Measurements from ENCODE around the gene SPI1. TPM values are rescaled to one million over a fixed set of nuclear protein-coding genes. Genes with fewer than 3 reads are reported as not detected.
A peak's percentile ranks its signal among the peaks of the same experiment; 100 is the strongest.

The SPI1 gene
- total RNA-seq, 4 donors from 2014 or later = 2.6 to 15.4 (median 8.8) TPM

DNA sequence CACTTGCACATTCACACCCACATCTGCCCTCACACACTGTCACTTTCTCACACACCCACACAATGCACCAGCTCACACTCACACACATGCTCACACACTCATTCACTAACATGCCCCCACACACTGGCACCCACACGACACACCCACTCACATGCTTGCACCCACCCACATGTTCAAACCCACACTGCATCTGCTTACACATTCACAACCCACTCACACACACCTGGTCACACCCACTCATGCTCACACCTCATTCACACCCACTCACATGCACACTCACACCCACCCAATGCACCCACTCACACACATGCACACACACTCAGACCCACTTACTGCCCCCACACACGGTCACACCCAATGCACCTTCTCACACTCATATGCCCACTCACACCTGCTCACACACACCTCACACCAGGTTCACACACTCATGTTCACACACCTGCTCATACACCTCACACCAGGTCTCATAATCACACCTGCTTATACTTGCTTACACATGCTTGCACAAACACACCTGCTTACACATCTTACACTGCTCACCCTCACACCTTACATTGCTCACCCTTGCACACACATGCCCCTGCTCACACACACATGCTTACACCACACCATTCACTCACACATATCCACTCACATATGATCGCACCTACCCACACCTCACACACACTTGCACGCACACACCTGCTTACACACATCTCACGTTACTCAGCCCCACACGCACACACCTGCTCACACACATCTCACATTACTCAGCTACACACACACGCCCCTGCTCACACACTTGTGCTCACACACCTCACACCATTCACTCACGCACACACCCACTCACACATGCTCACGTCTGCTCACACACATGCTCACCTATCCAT lies 22.0 kb downstream of the SPI1 start:
- 88 to 93% methylated on average over 9 of the region's 9 CpGs for WGBS, 2 donors
- Histone ChIP-seq H3K9me3 (no peaks in the 10 kb centered on the region), H3K4me1 (peaks cover 3 to 14% (median 4%) of the 10 kb centered on the region in 3 donors), H3K4me3 (no peak overlapping the region), H3K27me3 (no peaks in the 10 kb centered on the region), H3K36me3 (no peaks in the 10 kb centered on the region), H3K27ac (no peak overlapping the region)
- no peak for TF ChIP-seq POLR2A (IDR thresholded peaks at IDR 0.05)
- TF ChIP-seq, protein P1, sequence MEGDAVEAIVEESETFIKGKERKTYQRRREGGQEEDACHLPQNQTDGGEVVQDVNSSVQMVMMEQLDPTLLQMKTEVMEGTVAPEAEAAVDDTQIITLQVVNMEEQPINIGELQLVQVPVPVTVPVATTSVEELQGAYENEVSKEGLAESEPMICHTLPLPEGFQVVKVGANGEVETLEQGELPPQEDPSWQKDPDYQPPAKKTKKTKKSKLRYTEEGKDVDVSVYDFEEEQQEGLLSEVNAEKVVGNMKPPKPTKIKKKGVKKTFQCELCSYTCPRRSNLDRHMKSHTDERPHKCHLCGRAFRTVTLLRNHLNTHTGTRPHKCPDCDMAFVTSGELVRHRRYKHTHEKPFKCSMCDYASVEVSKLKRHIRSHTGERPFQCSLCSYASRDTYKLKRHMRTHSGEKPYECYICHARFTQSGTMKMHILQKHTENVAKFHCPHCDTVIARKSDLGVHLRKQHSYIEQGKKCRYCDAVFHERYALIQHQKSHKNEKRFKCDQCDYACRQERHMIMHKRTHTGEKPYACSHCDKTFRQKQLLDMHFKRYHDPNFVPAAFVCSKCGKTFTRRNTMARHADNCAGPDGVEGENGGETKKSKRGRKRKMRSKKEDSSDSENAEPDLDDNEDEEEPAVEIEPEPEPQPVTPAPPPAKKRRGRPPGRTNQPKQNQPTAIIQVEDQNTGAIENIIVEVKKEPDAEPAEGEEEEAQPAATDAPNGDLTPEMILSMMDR (IDR thresholded peaks at IDR 0.05) = no peak
- DNase-seq = no peak
- intact Hi-C loops (cut with DNase I) = loop anchor here (10.0 kb wide), 1 partner anchor 182 kb away; the partner anchor contains the start of gene ARFGAP2

DNA sequence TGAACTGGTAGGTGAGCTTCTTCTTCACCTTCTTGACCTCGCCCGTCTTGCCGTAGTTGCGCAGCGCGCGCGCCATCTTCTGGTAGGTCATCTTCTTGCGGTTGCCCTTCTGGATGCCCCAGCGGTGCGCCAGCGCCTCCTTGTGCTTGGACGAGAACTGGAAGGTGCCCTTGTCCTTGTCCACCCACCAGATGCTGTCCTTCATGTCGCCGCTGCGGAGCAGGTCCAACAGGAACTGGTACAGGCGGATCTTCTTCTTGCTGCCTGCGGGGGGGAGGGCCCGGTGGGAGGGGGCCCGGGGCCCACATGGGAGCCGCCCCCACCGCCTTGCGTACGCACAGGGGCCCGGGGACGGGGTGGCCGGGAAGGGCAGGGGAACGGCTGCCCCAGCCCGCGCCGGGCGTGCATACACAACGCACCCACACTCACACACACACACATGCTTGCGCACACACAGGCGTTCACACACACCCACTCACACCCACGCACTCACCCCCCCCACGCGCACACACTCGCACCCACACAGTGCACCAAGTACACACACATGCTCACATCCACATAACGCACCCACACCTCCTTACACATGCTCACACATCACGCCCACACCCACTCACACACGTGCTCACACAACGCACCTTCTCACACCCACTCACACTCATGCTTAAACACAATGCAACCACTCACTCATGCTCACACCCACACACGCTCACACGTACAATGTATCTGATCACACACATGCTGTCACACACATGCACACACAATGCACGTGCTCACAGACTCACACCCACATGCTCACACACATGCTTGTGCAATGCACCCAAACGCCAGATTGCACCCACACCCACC lies 22.8 kb downstream of the SPI1 start:
- Histone ChIP-seq H3K36me3 (no peaks in the 10 kb centered on the region), H3K4me3 (peak overlapping the region; percentile 30 to 69 (median 51)), H3K4me1 (peaks cover 3 to 14% (median 4%) of the 10 kb centered on the region in 3 donors), H3K27ac (peak overlapping the region; percentile 57 to 76 (median 66)), H3K9me3 (no peaks in the 10 kb centered on the region), H3K27me3 (no peaks in the 10 kb centered on the region)
- 42 to 43% methylated on average over 12 to 24 of the region's 47 CpGs for WGBS, 2 donors
- TF ChIP-seq, protein P1 (IDR thresholded peaks at IDR 0.05) = peak; percentile 78 to 98 (median 94)
- no peak for TF ChIP-seq POLR2A (IDR thresholded peaks at IDR 0.05)
- intact Hi-C loops (cut with DNase I) = loop anchor here (10.0 kb wide), 1 partner anchor 181 kb away; the partner anchor contains the start of gene ARFGAP2
- DNase-seq = no peak

DNA sequence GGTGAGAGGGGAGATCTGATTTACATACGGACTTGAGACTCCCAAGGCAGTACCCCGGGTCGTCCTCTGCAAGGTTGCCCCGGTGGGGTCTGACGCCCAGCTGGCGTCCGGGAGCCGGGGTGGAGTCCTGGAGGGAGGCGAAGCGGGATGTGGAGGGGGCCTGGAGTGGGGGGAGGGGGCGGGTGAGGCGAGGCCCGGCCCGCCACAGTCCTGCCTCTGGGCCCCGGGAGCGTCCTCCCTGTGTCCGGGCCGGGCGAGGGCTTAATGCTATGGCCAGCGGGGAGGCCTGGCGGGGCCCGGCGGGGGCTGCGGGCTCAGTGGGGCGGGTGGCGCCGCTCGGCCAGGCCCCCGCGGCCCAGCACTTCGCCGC lies 23.4 kb downstream of the SPI1 start:
- intact Hi-C loops (cut with DNase I) = loop anchor here (10.0 kb wide), 1 partner anchor 180 kb away; the partner anchor contains the start of gene ARFGAP2
- no peak for DNase-seq
- Histone ChIP-seq H3K4me1 (peaks cover 3 to 14% (median 4%) of the 10 kb centered on the region in 3 donors), H3K4me3 (peak overlapping the region; percentile 30 to 69 (median 51)), H3K27me3 (no peaks in the 10 kb centered on the region), H3K9me3 (no peaks in the 10 kb centered on the region), H3K27ac (peak overlapping the region; percentile 57 to 76 (median 66)), H3K36me3 (no peaks in the 10 kb centered on the region)
- no peak for TF ChIP-seq POLR2A (IDR thresholded peaks at IDR 0.05)
- TF ChIP-seq, protein P1 (IDR thresholded peaks at IDR 0.05) = no peak
- WGBS, 2 donors = 13 to 29% methylated on average over 3 to 18 of the region's 32 CpGs

DNA sequence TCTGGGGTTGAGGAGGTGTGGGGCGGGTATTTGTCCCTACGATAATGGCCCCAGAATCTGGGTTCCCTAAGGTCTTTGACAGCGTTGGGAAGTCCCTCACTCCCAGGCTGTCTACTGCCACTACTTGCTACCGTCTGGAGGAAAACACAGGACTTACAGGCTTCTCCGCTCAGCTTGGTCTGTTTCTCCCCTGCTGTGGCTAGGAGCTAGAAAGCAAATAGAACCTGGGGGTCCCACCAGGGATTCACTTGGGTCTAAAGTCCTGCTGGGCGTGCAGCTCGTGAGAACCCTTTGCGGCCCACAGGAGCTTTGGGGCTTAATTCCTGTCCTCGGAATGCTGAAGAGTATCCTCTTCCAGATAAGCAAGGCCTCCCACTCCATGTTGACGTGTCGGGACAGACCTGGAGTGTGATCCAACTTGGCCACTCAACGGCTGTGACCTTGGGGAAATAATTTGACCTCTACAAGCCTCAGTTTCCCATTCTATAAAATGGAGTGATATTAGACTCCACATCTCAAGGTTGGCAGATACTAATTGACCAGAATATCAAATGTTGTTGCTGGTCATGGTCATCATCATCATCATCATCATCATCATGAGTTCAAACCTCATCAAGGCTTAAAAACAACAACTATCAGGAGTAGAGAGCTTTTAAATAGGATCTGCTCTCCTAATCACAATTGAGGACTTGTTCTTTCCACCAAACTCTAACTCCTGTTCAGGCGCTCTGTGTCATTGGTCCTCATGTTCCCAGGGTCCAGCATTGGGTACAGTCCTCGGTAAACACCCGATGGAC lies 24.2 kb downstream of the SPI1 start:
- Histone ChIP-seq H3K27me3 (no peaks in the 10 kb centered on the region), H3K27ac (peak overlapping the region in 1 of 4 donors; percentile 76)
- 82 to 85% methylated on average over 10 to 13 of the region's 15 CpGs for WGBS, 2 donors

More for the DNA sequence above, 24.2 kb downstream of the SPI1 start:
- no peak for DNase-seq
- H3K4me1 ChIP-seq = peaks cover 3 to 14% (median 4%) of the 10 kb centered on the region in 3 donors
- H3K9me3 ChIP-seq = no peaks in the 10 kb centered on the region
- TF ChIP-seq POLR2A (IDR thresholded peaks at IDR 0.05) = no peak
- TF ChIP-seq, protein P1 (IDR thresholded peaks at IDR 0.05) = no peak
- intact Hi-C loops (cut with DNase I) = loop anchor here (10.0 kb wide), 1 partner anchor 179 kb away; the partner anchor contains the start of gene ARFGAP2
- no peaks in the 10 kb centered on the region for H3K36me3 ChIP-seq
- peak overlapping the region in 1 of 4 donors; percentile 69 for H3K4me3 ChIP-seq

Measured in esophagus squamous epithelium (tissue), 5 donors.